Gastrocnemius medialis (tissue), 4 donors: Measurements from ENCODE around the gene OR51G1.

Source experiments
- POLR2A ChIP-seq, 2 donors: fragments of 450-650 bp; IDR thresholded peaks; one replicate each; pipeline ENCODE4 v1.6.1; 2017; ENCODE audit warnings: antibody characterized with exemption in 2 of 2, mild to moderate bottlenecking in 2 of 2, moderate library complexity in 2 of 2
- TF ChIP-seq, protein P1 (sequence below), 5 experiments: fragments of 450-650 bp in 3 of 5; fragments of 200-600 bp in 2 of 5; sonication (generic) in 2 of 5; IDR thresholded peaks in 4 of 5; conservative IDR thresholded peaks in 1 of 5; 1 replicate in 4 of 5; 2 replicates in 1 of 5; pipeline ENCODE4 v1.5.1; 2016 to 2019; ENCODE audit warnings: antibody characterized with exemption in 5 of 5, mild to moderate bottlenecking in 3 of 5, moderate library complexity in 3 of 5

- no peak for TF ChIP-seq POLR2A (IDR thresholded peaks at IDR 0.05)
- TF ChIP-seq, protein P1, sequence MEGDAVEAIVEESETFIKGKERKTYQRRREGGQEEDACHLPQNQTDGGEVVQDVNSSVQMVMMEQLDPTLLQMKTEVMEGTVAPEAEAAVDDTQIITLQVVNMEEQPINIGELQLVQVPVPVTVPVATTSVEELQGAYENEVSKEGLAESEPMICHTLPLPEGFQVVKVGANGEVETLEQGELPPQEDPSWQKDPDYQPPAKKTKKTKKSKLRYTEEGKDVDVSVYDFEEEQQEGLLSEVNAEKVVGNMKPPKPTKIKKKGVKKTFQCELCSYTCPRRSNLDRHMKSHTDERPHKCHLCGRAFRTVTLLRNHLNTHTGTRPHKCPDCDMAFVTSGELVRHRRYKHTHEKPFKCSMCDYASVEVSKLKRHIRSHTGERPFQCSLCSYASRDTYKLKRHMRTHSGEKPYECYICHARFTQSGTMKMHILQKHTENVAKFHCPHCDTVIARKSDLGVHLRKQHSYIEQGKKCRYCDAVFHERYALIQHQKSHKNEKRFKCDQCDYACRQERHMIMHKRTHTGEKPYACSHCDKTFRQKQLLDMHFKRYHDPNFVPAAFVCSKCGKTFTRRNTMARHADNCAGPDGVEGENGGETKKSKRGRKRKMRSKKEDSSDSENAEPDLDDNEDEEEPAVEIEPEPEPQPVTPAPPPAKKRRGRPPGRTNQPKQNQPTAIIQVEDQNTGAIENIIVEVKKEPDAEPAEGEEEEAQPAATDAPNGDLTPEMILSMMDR (IDR thresholded peaks at IDR 0.05 in 4 of 5, conservative IDR thresholded peaks at IDR 0.05 in 1 of 5), result no peak
Measured at GRCh38 chr11:4891996-4892640, 32.0 kb downstream of the OR51G1 start.
